K562 (cell line): ENCODE results near the gene RAB7A. TPM values are rescaled to one million over a fixed set of nuclear protein-coding genes. Genes with fewer than 3 reads are reported as not detected.

Experiments used
- ATAC-seq: fragments of 200-7000 bp; cut with Tn5 transposase; 3 replicates; pipeline ENCODE4 v1.9.1; 2020; ENCODE audit warnings: moderate library complexity
- BruUV-seq: library from RNA; stranded (reverse); fragments of 400-500 nt; replicated peaks from 2 replicates; lab custom pipeline; 2021; lab: Mats Ljungman, UMichigan
- CTCF ChIA-PET: fragments of 300-600 bp; formaldehyde crosslinking; extraction: SDS; loops from one replicate; lab custom pipeline; 2021; ENCODE audit warnings: low intra/inter-chr PET ratio; lab: Yijun Ruan, JAX
- POLR2A ChIA-PET: fragments of 300-600, 350-650 bp; sonication (Branson Sonifier 250); formaldehyde crosslinking; extraction: SDS; loops from one replicate; lab custom pipeline; 2021; ENCODE audit warnings: antibody characterized with exemption, inconsistent platforms; lab: Yijun Ruan, JAX
- DNase-seq, 4 experiments: peaks; one replicate each; pipeline versions ENCODE4 v3.0.0 to v3.0.0-alpha.2; 2011 to 2018; ENCODE audit warnings: low spot score in 3 of 4, mixed read lengths in 3 of 4; ENCODE audit errors: extremely low read depth in 1 of 4
- FAIRE-seq: peaks from 2 replicates; lab custom pipeline; 2011; peaks lifted over from hg19 to GRCh38; lab: Jason Lieb, UNC
- H2AFZ ChIP-seq: 2 replicates; pipeline ENCODE4 v1.6.0; 2011; ENCODE audit warnings: low read depth, low read length, control low read depth, inconsistent platforms
- H3K27ac ChIP-seq: fragments of 200-600 bp; 3 replicates; pipeline ENCODE4 v1.8.0; 2011; ENCODE audit warnings: low read depth, mild to moderate bottlenecking, control low read depth, inconsistent platforms, low read length, moderate library complexity, mixed read lengths; ENCODE audit errors: extremely low read depth
- H3K27me3 ChIP-seq, 2 experiments: fragments of 300-600 bp in 1 of 2; 2 replicates in 1 of 2; 3 replicates in 1 of 2; pipeline versions ENCODE4 v1.6.0 to v1.8.0; 2011; ENCODE audit warnings: inconsistent platforms in 2 of 2, low read length in 2 of 2, mild to moderate bottlenecking in 1 of 2, mixed read lengths in 1 of 2, moderate library complexity in 1 of 2; ENCODE audit not compliant: control insufficient read depth in 2 of 2, insufficient read depth in 2 of 2
- H3K36me3 ChIP-seq: fragments of 300-600 bp; 3 replicates; pipeline ENCODE4 v1.8.0; 2011; ENCODE audit warnings: mild to moderate bottlenecking, low read length, inconsistent platforms; ENCODE audit not compliant: control insufficient read depth, insufficient read depth
- H3K4me1 ChIP-seq, 2 experiments: fragments of 200-600 bp in 1 of 2; replicated peaks in 1 of 2; 2 replicates in 1 of 2; 3 replicates in 1 of 2; pipeline versions ENCODE4 v1.5.1 to v1.8.0; 2011; ENCODE audit warnings: inconsistent platforms in 2 of 2, low read length in 2 of 2, mild to moderate bottlenecking in 1 of 2, mixed read lengths in 1 of 2, moderate library complexity in 1 of 2; ENCODE audit not compliant: control insufficient read depth in 2 of 2, insufficient read depth in 2 of 2
- H3K4me2 ChIP-seq: 2 replicates; pipeline ENCODE4 v1.6.1; 2011; ENCODE audit warnings: low read length, control low read depth, inconsistent platforms, mixed read lengths; ENCODE audit not compliant: insufficient read depth
- H3K4me3 ChIP-seq: fragments of 200-600 bp; sonication (generic), shearing (Covaris generic); 2 replicates; pipeline ENCODE4 v1.5.1; 2016; ENCODE audit warnings: control low read depth, inconsistent platforms
- H3K79me2 ChIP-seq: fragments of 200-600 bp; 3 replicates; pipeline ENCODE4 v1.8.0; 2011; ENCODE audit warnings: low read length, inconsistent platforms; ENCODE audit not compliant: control insufficient read depth, insufficient read depth
- H3K9ac ChIP-seq, 2 experiments: 2 replicates each; pipeline versions ENCODE4 v1.6.0 to v1.6.1; 2011; ENCODE audit warnings: low read depth in 2 of 2, low read length in 2 of 2, control low read depth in 1 of 2, inconsistent platforms in 1 of 2, mild to moderate bottlenecking in 1 of 2, mixed read lengths in 1 of 2; ENCODE audit not compliant: insufficient read depth in 1 of 2
- H3K9me1 ChIP-seq: one replicate; pipeline ENCODE4 v1.6.0; 2011; ENCODE audit warnings: inconsistent platforms, mild to moderate bottlenecking, low read length, moderate library complexity; ENCODE audit not compliant: control insufficient read depth, insufficient read depth
- H3K9me3 ChIP-seq: replicated peaks from 2 replicates; pipeline ENCODE4 v1.5.1; 2011; ENCODE audit warnings: low read depth, low read length, inconsistent platforms; ENCODE audit not compliant: control insufficient read depth, insufficient read depth
- H4K20me1 ChIP-seq: replicated peaks from 2 replicates; pipeline ENCODE4 v1.6.1; 2011; ENCODE audit warnings: low read length, inconsistent platforms, mixed read lengths; ENCODE audit not compliant: control insufficient read depth, insufficient read depth
- CHD4 ChIP-seq: fragments of 200-600 bp; sonication (generic); IDR thresholded peaks from 3 replicates; pipeline ENCODE4 v1.6.1; 2012; ENCODE audit warnings: low read depth, mild to moderate bottlenecking, mixed read lengths, low read length, inconsistent platforms; ENCODE audit not compliant: insufficient read depth, insufficient replicate concordance, poor library complexity, severe bottlenecking
- ETV1 ChIP-seq: fragments of 450-650 bp; conservative IDR thresholded peaks from 2 replicates; pipeline ENCODE4 v1.6.1; 2016; ENCODE audit warnings: missing genetic modification characterization, control low read depth, low read depth, missing compliant biosample characterization
- HNRNPL ChIP-seq: fragments of 200-400 bp; formaldehyde crosslinking; IDR thresholded peaks from 2 replicates; pipeline ENCODE4 v1.6.1; 2017; ENCODE audit warnings: low read depth, mild to moderate bottlenecking, low read length
- MCM7 ChIP-seq, 2 experiments: fragments of 450-650 bp; IDR thresholded peaks; 2 replicates each; pipeline ENCODE4 v1.6.1; 2016 to 2018
- NR2F6 ChIP-seq: fragments of 450-650 bp; formaldehyde crosslinking; IDR thresholded peaks from 2 replicates; pipeline ENCODE4 v1.4.0; 2020; ENCODE audit warnings: mild to moderate bottlenecking
- POU5F1 ChIP-seq: fragments of 150-350 bp; IDR thresholded peaks from 2 replicates; pipeline ENCODE4 v1.6.1; 2014; ENCODE audit warnings: borderline replicate concordance, low read length, low read depth, mild to moderate bottlenecking; ENCODE audit not compliant: partially characterized antibody
- TCFL5 ChIP-seq: fragments of 250-450 bp; sonication (Bioruptor Pico); conservative IDR thresholded peaks from 2 replicates; pipeline ENCODE4 v1.6.1; 2021; ENCODE audit warnings: mild to moderate bottlenecking, moderate library complexity, matching md5 sums
- ZC3H8 ChIP-seq: fragments of 450-650 bp; IDR thresholded peaks from 2 replicates; pipeline ENCODE4 v1.6.1; 2017
- ZNF717 ChIP-seq: fragments of 250-450 bp; sonication (Bioruptor Pico); IDR thresholded peaks from 2 replicates; pipeline ENCODE4 v1.5.0; 2021
- ZNF75A ChIP-seq: fragments of 450-650 bp; formaldehyde crosslinking; IDR thresholded peaks from 2 replicates; pipeline ENCODE4 v1.4.0; 2020; ENCODE audit warnings: mild to moderate bottlenecking
- ZNF764 ChIP-seq: fragments of 250-450 bp; sonication (Bioruptor Pico); IDR thresholded peaks from 2 replicates; pipeline ENCODE4 v1.4.0; 2020; ENCODE audit warnings: low read depth, mild to moderate bottlenecking, moderate library complexity
- ZNF780A ChIP-seq: fragments of 250-450 bp; sonication (Bioruptor Pico); IDR thresholded peaks from 2 replicates; pipeline ENCODE4 v1.5.0; 2021; ENCODE audit warnings: mild to moderate bottlenecking
- WGBS: fragments of 100-300 bp; shearing (Covaris generic); methylation state at CpG from one replicate; pipeline ENCODE4 v1.1.6; 2016; ENCODE audit warnings: low coverage, mixed read lengths; ENCODE audit not compliant: insufficient coverage; ENCODE audit errors: missing lambda C conversion rate; 5-methylcytosine and 5-hydroxymethylcytosine counted together
- in situ Hi-C: fragments of 300-500 bp; cut with MboI; formaldehyde crosslinking; loops from 4 replicates; pipeline ENCODE4 v1.15.0; 2018; ENCODE audit warnings: inconsistent platforms, mixed read lengths
- intact Hi-C: fragments of 100-400 bp; cut with micrococcal nuclease; formaldehyde crosslinking; loops from 2 replicates; pipeline ENCODE4 v1.14.2; 2022
- polyA plus RNA-seq, 8 experiments: library from polyadenylated mRNA; depleted of rRNA in 4 of 8; stranded (reverse) in 5 of 8; unstranded in 3 of 8; fragments of >200 nt; fragmentation: Nextera tagmentation in 2 of 8; fragmentation: Illumina TruSeq in 1 of 8; extraction: Ambion mirVana in 2 of 8; extraction: Trizol in 1 of 8; gene quantifications; 2 replicates each; pipeline versions ENCODE4 v1.2.1 to v1.2.3, GENCODE V29; 2011 to 2014; ENCODE audit warnings: inconsistent platforms in 1 of 8, missing spikeins in 1 of 8
- total RNA-seq, 7 experiments: library from RNA; depleted of rRNA in 6 of 7; stranded (reverse); fragments of >200 nt in 6 of 7; fragmentation: Illumina TruSeq in 2 of 7; extraction: Trizol in 2 of 7; gene quantifications; 2 replicates each; pipeline versions ENCODE4 v1.2.1 to v1.2.3, GENCODE V29; 2011 to 2021; ENCODE audit warnings: low replicate concordance in 1 of 7
- TF ChIP-seq, protein P1 (sequence below), 2 experiments: IDR thresholded peaks in 1 of 2; conservative IDR thresholded peaks in 1 of 2; 2 replicates each; pipeline ENCODE4 v1.6.1; 2016; ENCODE audit warnings: low read depth in 2 of 2, mild to moderate bottlenecking in 1 of 2, missing compliant biosample characterization in 1 of 2, missing genetic modification characterization in 1 of 2, moderate library complexity in 1 of 2
- TF ChIP-seq, protein P2 (sequence below): fragments of 250-450 bp; sonication (Bioruptor Pico); IDR thresholded peaks from 2 replicates; pipeline ENCODE4 v1.8.0; 2021; ENCODE audit warnings: moderate library complexity, mild to moderate bottlenecking, inconsistent platforms
- TF ChIP-seq, protein P3 (sequence below): fragments of 250-450 bp; sonication (Bioruptor Pico); IDR thresholded peaks from 2 replicates; pipeline ENCODE4 v1.8.0; 2022; ENCODE audit warnings: inconsistent platforms, mild to moderate bottlenecking, moderate library complexity, borderline replicate concordance
- TF ChIP-seq, protein P4 (sequence below), 2 experiments: fragments of 450-650 bp; IDR thresholded peaks; 2 replicates each; pipeline ENCODE4 v1.6.1; 2016

The RAB7A gene
- total and polyA plus RNA-seq, 9 of the 15 experiments (the other 6 are each of a cell fraction or from before 2014, with no cell fraction given), result 30.9 to 204 (median 72.8) TPM

DNA sequence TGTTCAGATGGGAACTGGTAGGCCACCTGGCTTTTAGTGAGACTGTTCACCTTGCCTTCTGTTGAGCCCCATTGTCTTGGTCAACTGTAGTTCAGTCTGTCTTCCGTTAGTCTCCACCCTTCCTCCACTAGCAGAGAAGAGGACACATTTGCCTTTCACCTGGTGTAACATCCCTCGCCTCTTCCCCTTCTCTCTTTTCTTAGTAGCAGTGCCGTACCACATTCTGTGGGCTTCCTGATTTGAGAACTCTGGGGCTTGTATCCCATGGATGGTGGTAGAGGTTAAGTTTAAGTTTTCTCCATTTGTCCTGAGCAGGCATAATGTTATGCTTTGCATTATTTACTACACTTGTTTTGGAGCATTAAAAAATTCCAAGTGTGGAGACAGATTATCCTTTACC is 49.3 kb downstream of the RAB7A start:
- WGBS, result 78% methylated on average over 3 of the region's 3 CpGs
- ChIA-PET CTCF (no interaction called here), POLR2A (no interaction called here)
- Histone ChIP-seq H3K36me3 (no peaks in the 10 kb centered on the region), H3K27ac (no peak overlapping the region), H4K20me1 (peaks cover under 1% of the 10 kb centered on the region; the same call in 1 of the 2 replicates), H2AFZ (no peak overlapping the region), H3K4me3 (no peak overlapping the region), H3K4me1 (peaks cover 0 to 4% of the 10 kb centered on the region in 2 experiments; a peak in 4 of 5 replicates), H3K9me1 (no peaks in the 10 kb centered on the region), H3K9me3 (no peaks in the 10 kb centered on the region), H3K27me3 (no peaks in the 10 kb centered on the region), H3K79me2 (peaks cover 83% of the 10 kb centered on the region), H3K9ac (no peak overlapping the region), H3K4me2 (no peak overlapping the region)
- no peak for ATAC-seq
- in situ Hi-C loops, result no loop called here
- intact Hi-C loops, result no loop called here
- DNase-seq, result no peak
- no peak for FAIRE-seq
- no TSS peak for BruUV-seq
- no peak for TF ChIP-seq POU5F1
- TF ChIP-seq ZNF764 (CRISPR knock-in tag), result no peak
- TF ChIP-seq TCFL5 (CRISPR knock-in tag), result no peak
- TF ChIP-seq NR2F6 (CRISPR knock-in tag), result no peak
- no peak for TF ChIP-seq CHD4
- TF ChIP-seq MCM7 (IDR thresholded peaks at IDR 0.05), result no peak
- TF ChIP-seq, protein P1, sequence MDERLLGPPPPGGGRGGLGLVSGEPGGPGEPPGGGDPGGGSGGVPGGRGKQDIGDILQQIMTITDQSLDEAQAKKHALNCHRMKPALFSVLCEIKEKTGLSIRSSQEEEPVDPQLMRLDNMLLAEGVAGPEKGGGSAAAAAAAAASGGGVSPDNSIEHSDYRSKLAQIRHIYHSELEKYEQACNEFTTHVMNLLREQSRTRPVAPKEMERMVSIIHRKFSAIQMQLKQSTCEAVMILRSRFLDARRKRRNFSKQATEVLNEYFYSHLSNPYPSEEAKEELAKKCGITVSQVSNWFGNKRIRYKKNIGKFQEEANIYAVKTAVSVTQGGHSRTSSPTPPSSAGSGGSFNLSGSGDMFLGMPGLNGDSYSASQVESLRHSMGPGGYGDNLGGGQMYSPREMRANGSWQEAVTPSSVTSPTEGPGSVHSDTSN (CRISPR knock-in tag; IDR thresholded peaks at IDR 0.05; ENCODE audit: low read depth), result no peak
- TF ChIP-seq, protein P1 (tag; conservative IDR thresholded peaks at IDR 0.05; ENCODE audit: low read depth), result no peak
- TF ChIP-seq ETV1 (tag), result no peak
- no peak for TF ChIP-seq ZNF717
- TF ChIP-seq, protein P2, sequence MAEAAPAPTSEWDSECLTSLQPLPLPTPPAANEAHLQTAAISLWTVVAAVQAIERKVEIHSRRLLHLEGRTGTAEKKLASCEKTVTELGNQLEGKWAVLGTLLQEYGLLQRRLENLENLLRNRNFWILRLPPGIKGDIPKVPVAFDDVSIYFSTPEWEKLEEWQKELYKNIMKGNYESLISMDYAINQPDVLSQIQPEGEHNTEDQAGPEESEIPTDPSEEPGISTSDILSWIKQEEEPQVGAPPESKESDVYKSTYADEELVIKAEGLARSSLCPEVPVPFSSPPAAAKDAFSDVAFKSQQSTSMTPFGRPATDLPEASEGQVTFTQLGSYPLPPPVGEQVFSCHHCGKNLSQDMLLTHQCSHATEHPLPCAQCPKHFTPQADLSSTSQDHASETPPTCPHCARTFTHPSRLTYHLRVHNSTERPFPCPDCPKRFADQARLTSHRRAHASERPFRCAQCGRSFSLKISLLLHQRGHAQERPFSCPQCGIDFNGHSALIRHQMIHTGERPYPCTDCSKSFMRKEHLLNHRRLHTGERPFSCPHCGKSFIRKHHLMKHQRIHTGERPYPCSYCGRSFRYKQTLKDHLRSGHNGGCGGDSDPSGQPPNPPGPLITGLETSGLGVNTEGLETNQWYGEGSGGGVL (CRISPR knock-in tag), result no peak
- TF ChIP-seq ZNF75A (CRISPR knock-in tag), result no peak
- no peak for TF ChIP-seq ZNF780A (CRISPR knock-in tag)
- TF ChIP-seq ZC3H8, result no peak
- TF ChIP-seq, protein P3, sequence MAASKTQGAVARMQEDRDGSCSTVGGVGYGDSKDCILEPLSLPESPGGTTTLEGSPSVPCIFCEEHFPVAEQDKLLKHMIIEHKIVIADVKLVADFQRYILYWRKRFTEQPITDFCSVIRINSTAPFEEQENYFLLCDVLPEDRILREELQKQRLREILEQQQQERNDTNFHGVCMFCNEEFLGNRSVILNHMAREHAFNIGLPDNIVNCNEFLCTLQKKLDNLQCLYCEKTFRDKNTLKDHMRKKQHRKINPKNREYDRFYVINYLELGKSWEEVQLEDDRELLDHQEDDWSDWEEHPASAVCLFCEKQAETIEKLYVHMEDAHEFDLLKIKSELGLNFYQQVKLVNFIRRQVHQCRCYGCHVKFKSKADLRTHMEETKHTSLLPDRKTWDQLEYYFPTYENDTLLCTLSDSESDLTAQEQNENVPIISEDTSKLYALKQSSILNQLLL, result no peak
- TF ChIP-seq HNRNPL, result no peak
- TF ChIP-seq, protein P4, sequence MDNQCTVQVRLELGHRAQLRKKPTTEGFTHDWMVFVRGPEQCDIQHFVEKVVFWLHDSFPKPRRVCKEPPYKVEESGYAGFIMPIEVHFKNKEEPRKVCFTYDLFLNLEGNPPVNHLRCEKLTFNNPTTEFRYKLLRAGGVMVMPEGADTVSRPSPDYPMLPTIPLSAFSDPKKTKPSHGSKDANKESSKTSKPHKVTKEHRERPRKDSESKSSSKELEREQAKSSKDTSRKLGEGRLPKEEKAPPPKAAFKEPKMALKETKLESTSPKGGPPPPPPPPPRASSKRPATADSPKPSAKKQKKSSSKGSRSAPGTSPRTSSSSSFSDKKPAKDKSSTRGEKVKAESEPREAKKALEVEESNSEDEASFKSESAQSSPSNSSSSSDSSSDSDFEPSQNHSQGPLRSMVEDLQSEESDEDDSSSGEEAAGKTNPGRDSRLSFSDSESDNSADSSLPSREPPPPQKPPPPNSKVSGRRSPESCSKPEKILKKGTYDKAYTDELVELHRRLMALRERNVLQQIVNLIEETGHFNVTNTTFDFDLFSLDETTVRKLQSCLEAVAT (IDR thresholded peaks at IDR 0.05), result no peak
